PC-3 (cell line): ENCODE data around the gene NPC1. TPM values are rescaled to one million over a fixed set of nuclear protein-coding genes. Genes with fewer than 3 reads are reported as not detected.
A peak's percentile ranks its signal among the peaks of the same experiment; 100 is the strongest.

Experiments
- ATAC-seq: fragments of 200-7000 bp; cut with Tn5 transposase; 2 replicates; pipeline ENCODE4 v1.9.1; 2020; ENCODE audit warnings: mild to moderate bottlenecking, moderate library complexity
- BruUV-seq: library from RNA; stranded (reverse); fragments of 400-500 nt; replicated peaks from 2 replicates; lab custom pipeline; 2021; lab: Mats Ljungman, UMichigan
- CTCF ChIA-PET: fragments of 300-600 bp; sonication (Branson Sonifier 250); formaldehyde crosslinking; loops from one replicate; lab custom pipeline; 2022; ENCODE audit warnings: antibody characterized with exemption; lab: Charles Lee
- POLR2A ChIA-PET: fragments of 300-600 bp; sonication (Branson Sonifier 250); formaldehyde crosslinking; loops from one replicate; lab custom pipeline; 2022; ENCODE audit warnings: antibody characterized with exemption; ENCODE audit not compliant: unreplicated experiment; lab: Charles Lee
- DNase-seq: peaks from one replicate; pipeline ENCODE4 v3.0.0-alpha.2; 2015
- H2AFZ ChIP-seq: fragments of 300-600 bp; sonication (generic); 2 replicates; pipeline ENCODE4 v1.6.0; 2016; ENCODE audit warnings: antibody characterized with exemption, low read length
- H3F3A ChIP-seq: fragments of 300-600 bp; sonication (generic); one replicate; pipeline ENCODE4 v1.6.0; 2017; ENCODE audit warnings: antibody characterized with exemption, low read length, control low read depth, mild to moderate bottlenecking; ENCODE audit not compliant: unreplicated experiment
- H3K27ac ChIP-seq: fragments of 300-600 bp; sonication (generic); 2 replicates; pipeline ENCODE4 v1.5.1; 2016; ENCODE audit warnings: mild to moderate bottlenecking, low read length
- H3K27me3 ChIP-seq: fragments of 300-600 bp; sonication (generic); 2 replicates; pipeline ENCODE4 v1.6.1; 2016; ENCODE audit warnings: low read length, mixed read lengths
- H3K36me3 ChIP-seq: fragments of 300-600 bp; sonication (generic); 2 replicates; pipeline ENCODE4 v1.6.1; 2016; ENCODE audit warnings: low read depth, mixed run types, low read length, mixed read lengths
- H3K4me1 ChIP-seq: fragments of 300-600 bp; sonication (generic); 2 replicates; pipeline ENCODE4 v1.5.1; 2016; ENCODE audit warnings: low read length; ENCODE audit not compliant: insufficient read depth
- H3K4me2 ChIP-seq: fragments of 300-600 bp; sonication (generic); 2 replicates; pipeline ENCODE4 v1.6.0; 2016; ENCODE audit warnings: low read length
- H3K4me3 ChIP-seq: fragments of 300-600 bp; sonication (generic); 2 replicates; pipeline ENCODE4 v1.5.1; 2016; ENCODE audit warnings: mild to moderate bottlenecking, low read length, mixed read lengths
- H3K79me2 ChIP-seq: fragments of 300-600 bp; sonication (generic); 2 replicates; pipeline ENCODE4 v1.6.1; 2017; ENCODE audit warnings: low read length, mixed read lengths
- H3K9ac ChIP-seq: fragments of 300-600 bp; sonication (generic); 2 replicates; pipeline ENCODE4 v1.6.0; 2016; ENCODE audit warnings: mild to moderate bottlenecking, low read length
- H3K9me2 ChIP-seq: fragments of 300-600 bp; sonication (generic); replicated peaks from 2 replicates; pipeline ENCODE4 v1.6.1; 2016; ENCODE audit warnings: mixed run types, low read length, mixed read lengths
- H3K9me3 ChIP-seq: fragments of 300-600 bp; sonication (generic); 2 replicates; pipeline ENCODE4 v1.6.1; 2016; ENCODE audit warnings: low read length, mixed read lengths
- H4K20me1 ChIP-seq: fragments of 300-600 bp; sonication (generic); 2 replicates; pipeline ENCODE4 v1.6.1; 2016; ENCODE audit warnings: low read length, mixed read lengths
- CTCF ChIP-seq: fragments of 300-600 bp; sonication (generic); conservative IDR thresholded peaks from 2 replicates; pipeline ENCODE4 v1.5.1; 2017; ENCODE audit warnings: antibody characterized with exemption, low read depth, mild to moderate bottlenecking, low read length
- EZH2 ChIP-seq: fragments of 300-600 bp; sonication (generic); IDR thresholded peaks from one replicate; pipeline ENCODE4 v1.6.1; 2017; ENCODE audit warnings: antibody characterized with exemption, mild to moderate bottlenecking, low read length; ENCODE audit not compliant: unreplicated experiment
- EZH2phosphoT487 ChIP-seq: fragments of 300-600 bp; sonication (generic); IDR thresholded peaks from 2 replicates; pipeline ENCODE4 v1.6.1; 2018; ENCODE audit warnings: mild to moderate bottlenecking, antibody characterized with exemption, low read length, borderline replicate concordance
- intact Hi-C: fragments of 100-400 bp; cut with micrococcal nuclease; formaldehyde crosslinking; loops from 2 replicates; pipeline ENCODE4 v1.9.0; 2023
- total RNA-seq: library from RNA; depleted of rRNA; stranded (reverse); fragments of >200 nt; gene quantifications from 2 replicates; pipeline ENCODE4 v1.2.3, GENCODE V29; 2014

Gene NPC1
- total RNA-seq, 1 experiment from 2014 or later, result 85.5 TPM

- Histone ChIP-seq H3K27me3 (no peaks in the 10 kb centered on the region), H3K9ac (no peak overlapping the region), H3K27ac (no peak overlapping the region), H3K4me1 (peaks cover 26% of the 10 kb centered on the region), H3K9me3 (no peaks in the 10 kb centered on the region), H3K36me3 (no peaks in the 10 kb centered on the region), H3K4me2 (no peak overlapping the region), H3K79me2 (no peaks in the 10 kb centered on the region), H2AFZ (no peak overlapping the region), H4K20me1 (no peaks in the 10 kb centered on the region), H3K4me3 (no peak overlapping the region), H3K9me2 (no peaks in the 10 kb centered on the region), H3F3A (no peaks in the 10 kb centered on the region)
- DNase-seq (no peak), ATAC-seq (no peak)
- ChIA-PET CTCF (no interaction called here), POLR2A (interaction anchor here (0.5 kb wide), 1 partner anchor 8 kb away, joined by 3 read pairs; no protein-coding TSS in a partner anchor)
- TF ChIP-seq EZH2 (no peak), CTCF (no peak), EZH2phosphoT487 (no peak)
- BruUV-seq, result no TSS peak
- intact Hi-C loops, result no loop called here
Observed at GRCh38 chr18:23595591-23595990, 9.3 kb upstream of the NPC1 start.

- peak overlapping the region; percentile 42; the same call in 1 of the 2 replicates for H2AFZ ChIP-seq
- H3K4me3 ChIP-seq, result no peak overlapping the region
- no peaks in the 10 kb centered on the region for H3K9me2 ChIP-seq
- no peaks in the 10 kb centered on the region for H3K27me3 ChIP-seq
- no peaks in the 10 kb centered on the region for H3K9me3 ChIP-seq
- H4K20me1 ChIP-seq, result no peaks in the 10 kb centered on the region
- peak overlapping the region; percentile 81 for H3K9ac ChIP-seq
- no TSS peak for BruUV-seq
- no peaks in the 10 kb centered on the region for H3F3A ChIP-seq
- intact Hi-C loops, result no loop called here
- CTCF ChIA-PET, result interaction anchor here (1.1 kb wide), 1 partner anchor 28 kb away, joined by 4 read pairs; no protein-coding TSS in a partner anchor
- POLR2A ChIA-PET, result no interaction called here
- no peaks in the 10 kb centered on the region for H3K36me3 ChIP-seq
- peak overlapping the region; percentile 52 for H3K4me2 ChIP-seq
- peaks cover 26% of the 10 kb centered on the region for H3K4me1 ChIP-seq
- no peaks in the 10 kb centered on the region for H3K79me2 ChIP-seq
- no peak for TF ChIP-seq CTCF
- no peak for TF ChIP-seq EZH2phosphoT487
- TF ChIP-seq EZH2, result no peak
- DNase-seq (peak; percentile 95), ATAC-seq (peak; percentile 96)
- peak overlapping the region; percentile 99 for H3K27ac ChIP-seq
Observed at GRCh38 chr18:23593720-23594119, 7.4 kb upstream of the NPC1 start.

- no peaks in the 10 kb centered on the region for H3K27me3 ChIP-seq
- H3K4me3 ChIP-seq, result no peak overlapping the region
- H3K9me3 ChIP-seq, result no peaks in the 10 kb centered on the region
- intact Hi-C loops, result no loop called here
- peak overlapping the region; percentile 81 for H3K9ac ChIP-seq
- no peak for ATAC-seq
- BruUV-seq, result no TSS peak
- TF ChIP-seq EZH2, result no peak
- no peak for TF ChIP-seq CTCF
- TF ChIP-seq EZH2phosphoT487, result no peak
- H4K20me1 ChIP-seq, result no peaks in the 10 kb centered on the region
- no peaks in the 10 kb centered on the region for H3F3A ChIP-seq
- peak overlapping the region; percentile 42; the same call in 1 of the 2 replicates for H2AFZ ChIP-seq
- peak overlapping the region; percentile 52 for H3K4me2 ChIP-seq
- CTCF ChIA-PET, result no interaction called here
- peaks cover 26% of the 10 kb centered on the region for H3K4me1 ChIP-seq
- no peaks in the 10 kb centered on the region for H3K79me2 ChIP-seq
- DNase-seq, result no peak
- no peaks in the 10 kb centered on the region for H3K9me2 ChIP-seq
- H3K36me3 ChIP-seq, result no peaks in the 10 kb centered on the region
- peak overlapping the region; percentile 99 for H3K27ac ChIP-seq
- POLR2A ChIA-PET, result no interaction called here
Observed at GRCh38 chr18:23592911-23593310, 6.6 kb upstream of the NPC1 start.
